Measurements from ENCODE around the gene VAV1.

DNA sequence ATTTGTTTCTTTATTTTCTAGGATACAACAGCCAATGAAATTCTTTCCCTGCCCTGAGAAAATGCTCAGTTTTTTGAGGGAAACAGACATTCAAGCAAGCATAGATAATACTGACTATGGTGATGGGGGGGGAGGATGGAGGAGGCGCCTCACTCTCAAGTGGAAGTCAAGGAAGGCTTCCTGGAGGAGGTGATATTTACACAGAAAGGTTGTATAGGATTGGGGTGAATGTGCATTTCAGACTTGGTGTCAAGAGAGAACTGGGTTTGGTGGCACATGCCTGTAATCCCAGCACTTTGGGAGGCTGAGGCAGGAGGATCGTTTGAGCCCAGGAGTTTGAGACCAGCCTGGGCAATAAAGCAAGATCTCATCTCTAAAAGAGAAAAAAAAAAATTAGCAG lies 102.7 kb downstream of the VAV1 start:
- TF ChIP-seq CTCF (IDR thresholded peaks at IDR 0.05) (no peak), POLR2A (IDR thresholded peaks at IDR 0.05) (no peak), POLR2AphosphoS5 (IDR thresholded peaks at IDR 0.05) (no peak)
